ENCODE measurements around the gene TANC1. TPM values are rescaled to one million over a fixed set of nuclear protein-coding genes. Genes with fewer than 3 reads are reported as not detected.

The TANC1 gene
- total and polyA plus RNA-seq, 2 of the 4 experiments (the other 2 are of a cell fraction): 10.2 to 12.9 TPM

GRCh38 chr2:159176555-159176954, 208.1 kb downstream of the TANC1 start:
- no peak overlapping the region for H3K9ac ChIP-seq (ENCODE audit: low read depth, low read length)
- no peak overlapping the region for H2BK5ac ChIP-seq (ENCODE audit: low read depth, low read length, poor library complexity, severe bottlenecking)
- peak; percentile 5 for DNase-seq
- H3K4me3 ChIP-seq (ENCODE audit: insufficient read depth, low read depth, low read length): no peak overlapping the region
- peaks cover 19% of the 10 kb centered on the region for H3K9me1 ChIP-seq (ENCODE audit: insufficient read depth, low read length)
- no peak overlapping the region for H3K4me2 ChIP-seq (ENCODE audit: low read depth, low read length)
- in situ Hi-C loops (cut with MboI; ENCODE audit: low sequenced_read_pairs) (no loop called here), dilution Hi-C loops (cut with HindIII; ENCODE audit: low sequenced_read_pairs, unreplicated experiment) (no loop called here), intact Hi-C loops (cut with micrococcal nuclease) (no loop called here)
- no peak overlapping the region for H4K91ac ChIP-seq (ENCODE audit: insufficient read depth, low read depth, low read length)
- POLR2A ChIA-PET (ENCODE audit: unreplicated experiment): no interaction called here
- no peak overlapping the region for H2AK9ac ChIP-seq (replicated peaks; ENCODE audit: low read depth, low read length, poor library complexity)
- no peak overlapping the region for H2AFZ ChIP-seq (replicated peaks; ENCODE audit: low read length, poor library complexity)
- H2BK15ac ChIP-seq (ENCODE audit: low read depth, low read length): no peak overlapping the region
- CTCF ChIA-PET: no interaction called here
- H3K27ac ChIP-seq (ENCODE audit: insufficient read depth, low read length): no peak overlapping the region
- H3K18ac ChIP-seq (ENCODE audit: low read depth, low read length): no peak overlapping the region
- H3K4me1 ChIP-seq (ENCODE audit: control insufficient read depth, insufficient read depth, low read length): peaks cover 5% of the 10 kb centered on the region
- H3K23ac ChIP-seq (ENCODE audit: low read depth, low read length): no peak overlapping the region
- H3K79me1 ChIP-seq (ENCODE audit: low read depth in 1 of 2, low read length in 2 of 2): no peaks in the 10 kb centered on the region; a peak in 2 of 4 replicates
- no peak overlapping the region for H2AK5ac ChIP-seq (ENCODE audit: low read depth, low read length)
- TF ChIP-seq USF2 (IDR thresholded peaks at IDR 0.05; ENCODE audit: low read depth, low read length) (no peak), FOS (IDR thresholded peaks at IDR 0.05; ENCODE audit: low read depth, low read length) (no peak), MXI1 (IDR thresholded peaks at IDR 0.05; ENCODE audit: borderline replicate concordance, low read depth, low read length) (no peak), RFX5 (IDR thresholded peaks at IDR 0.05; ENCODE audit: low read depth, low read length) (no peak), MAFK (IDR thresholded peaks at IDR 0.05; ENCODE audit: low read depth, low read length) (no peak), SMC3 (IDR thresholded peaks at IDR 0.05; ENCODE audit: low read depth, low read length) (no peak), BHLHE40 (IDR thresholded peaks at IDR 0.05; ENCODE audit: low read depth, low read length) (no peak), NFE2L2 (IDR thresholded peaks at IDR 0.05; ENCODE audit: low read depth, low read length) (no peak), RCOR1 (IDR thresholded peaks at IDR 0.05; ENCODE audit: insufficient replicate concordance, low read length) (no peak), POLR2A (IDR thresholded peaks at IDR 0.05; ENCODE audit: low read depth, low read length) (no peak), CEBPB (IDR thresholded peaks at IDR 0.05; ENCODE audit: low read depth, low read length) (no peak), ELK1 (IDR thresholded peaks at IDR 0.05; ENCODE audit: borderline replicate concordance, low read depth, low read length) (no peak)
- no peaks in the 10 kb centered on the region for H4K20me1 ChIP-seq (ENCODE audit: insufficient read depth, low read length)
- ATAC-seq (ENCODE audit: low read depth): no peak
- H4K8ac ChIP-seq (ENCODE audit: low read depth in 2 of 2, low read length in 2 of 2): no peak overlapping the region
- H4K5ac ChIP-seq (ENCODE audit: low read depth, low read length): no peak overlapping the region
- no peak overlapping the region for H3K4ac ChIP-seq (ENCODE audit: low read depth, low read length)
- no peaks in the 10 kb centered on the region for H3K9me3 ChIP-seq (ENCODE audit: control insufficient read depth, insufficient read depth, low read length)
- H3K27me3 ChIP-seq (ENCODE audit: control insufficient read depth, insufficient read depth, low read length): no peaks in the 10 kb centered on the region
- H3K36me3 ChIP-seq (ENCODE audit: control insufficient read depth, insufficient read depth, low read length): peaks cover 45% of the 10 kb centered on the region
- H3K56ac ChIP-seq (ENCODE audit: extremely low read depth, insufficient read depth, low read length): no peak overlapping the region
- H2BK20ac ChIP-seq (ENCODE audit: low read depth, low read length): no peak overlapping the region
- no CpG with 5 or more reads among the region's 5 CpGs for WGBS, 2 experiments (ENCODE audit: extremely low coverage in 2 of 2, insufficient read length in 1 of 2)
- no TSS peak for BruUV-seq (replicated peaks)
- no peak overlapping the region for H2BK120ac ChIP-seq (ENCODE audit: low read depth, low read length)
- H3K14ac ChIP-seq (replicated peaks; ENCODE audit: low read depth, low read length): no peak overlapping the region

All from IMR-90 (cell line).